ENCODE measurements around the gene MYCBPAP. TPM values are rescaled to one million over a fixed set of nuclear protein-coding genes. Genes with fewer than 3 reads are reported as not detected.
A peak's percentile ranks its signal among the peaks of the same experiment; 100 is the strongest.

MYCBPAP gene
- total RNA-seq, 2 donors from 2014 or later = 1.2 to 1.3 TPM

DNA sequence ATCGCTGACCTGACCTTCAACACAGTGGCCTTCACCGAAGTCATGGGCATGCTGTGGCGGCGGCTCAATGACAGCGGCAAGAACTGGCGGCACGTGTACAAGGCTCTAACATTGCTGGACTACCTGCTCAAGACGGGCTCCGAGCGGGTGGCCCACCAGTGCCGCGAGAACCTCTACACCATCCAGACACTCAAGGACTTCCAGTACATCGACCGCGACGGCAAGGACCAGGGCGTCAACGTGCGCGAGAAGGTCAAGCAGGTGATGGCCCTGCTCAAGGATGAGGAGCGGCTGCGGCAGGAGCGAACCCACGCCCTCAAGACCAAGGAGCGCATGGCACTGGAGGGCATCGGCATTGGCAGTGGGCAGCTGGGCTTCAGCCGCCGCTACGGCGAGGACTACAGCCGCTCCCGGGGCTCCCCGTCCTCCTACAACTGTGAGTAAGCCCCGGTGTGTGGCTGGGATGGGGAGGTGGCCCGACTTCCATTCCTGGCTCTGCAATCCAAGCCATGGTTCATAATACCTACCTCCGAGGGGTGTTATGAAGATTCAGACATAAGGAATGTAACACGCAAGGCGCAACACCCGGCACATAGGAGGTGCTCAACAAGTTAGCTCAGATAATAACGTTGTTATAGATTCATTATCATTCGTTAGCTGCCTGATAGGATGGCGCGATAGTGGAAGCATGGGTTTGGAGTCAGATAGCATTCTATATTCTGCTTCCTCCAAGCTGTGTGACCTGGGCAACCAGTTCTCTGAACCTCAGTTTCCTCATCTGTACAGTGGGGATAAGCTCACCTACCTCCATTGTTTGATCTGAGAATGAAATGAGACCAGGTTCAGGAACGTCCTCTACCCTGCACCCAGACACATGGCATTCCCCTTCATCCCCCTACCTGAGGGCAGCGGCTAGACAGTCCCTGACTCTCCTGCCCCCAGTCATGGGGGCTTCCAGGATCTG lies 28.7 kb downstream of the MYCBPAP start:
- Mint-ChIP-seq H3K36me3 (ENCODE audit: low read depth) (peaks cover 2% of the 10 kb centered on the region), H3K4me1 (peaks cover 16% of the 10 kb centered on the region), H3K27me3 (peaks cover 35% of the 10 kb centered on the region), H3K27ac (no peak overlapping the region), H3K4me3 (no peak overlapping the region)
- no peak for DNase-seq
- no peaks in the 10 kb centered on the region for H3K9me3 ChIP-seq (ENCODE audit: control insufficient read depth, low read length, poor library complexity, severe bottlenecking)
- ATAC-seq = no peak

DNA sequence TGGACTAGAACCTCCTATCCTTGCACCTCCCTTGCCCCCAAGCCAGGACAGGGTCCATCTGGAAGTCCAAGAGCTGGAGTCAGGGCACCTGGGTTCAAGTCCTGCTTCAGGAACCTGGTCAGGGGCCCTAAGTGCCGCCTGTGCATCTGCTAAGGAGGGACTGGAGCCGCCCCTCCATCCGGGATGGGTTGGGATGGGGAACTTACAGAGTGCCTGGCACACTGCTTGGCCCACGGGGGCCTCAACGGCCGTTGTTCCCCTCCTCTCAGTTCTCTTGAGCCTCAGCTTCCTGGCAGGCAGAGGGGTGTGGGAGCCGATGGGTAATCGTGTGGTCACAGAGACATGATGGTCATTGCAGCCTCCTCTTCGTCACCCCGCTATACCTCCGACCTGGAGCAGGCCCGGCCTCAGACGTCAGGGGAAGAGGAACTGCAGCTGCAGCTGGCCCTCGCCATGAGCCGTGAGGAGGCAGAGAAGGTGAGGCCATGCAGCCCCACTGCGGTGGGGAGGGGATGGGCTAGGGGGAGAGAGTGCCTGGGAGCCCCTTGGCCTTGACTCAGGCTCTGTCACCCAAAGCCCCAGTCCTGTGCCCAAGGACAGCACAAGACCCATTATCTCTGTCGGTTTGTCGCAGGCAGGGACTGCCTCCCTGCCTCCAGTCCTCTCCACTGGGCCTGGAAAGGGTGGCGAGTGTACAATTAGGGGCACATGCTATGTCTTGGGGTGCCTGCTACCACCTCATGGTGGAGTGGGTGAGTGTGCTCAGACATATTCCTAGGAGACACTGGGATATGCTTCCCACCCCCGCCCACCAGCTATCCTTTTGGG lies 29.7 kb downstream of the MYCBPAP start:
- Mint-ChIP-seq H3K27me3 (peaks cover 32% of the 10 kb centered on the region), H3K4me1 (peaks cover 20% of the 10 kb centered on the region), H3K4me3 (no peak overlapping the region), H3K36me3 (ENCODE audit: low read depth) (peaks cover 2% of the 10 kb centered on the region), H3K27ac (no peak overlapping the region)
- H3K9me3 ChIP-seq (ENCODE audit: control insufficient read depth, low read length, poor library complexity, severe bottlenecking) = no peaks in the 10 kb centered on the region
- DNase-seq (no peak), ATAC-seq (no peak)

DNA sequence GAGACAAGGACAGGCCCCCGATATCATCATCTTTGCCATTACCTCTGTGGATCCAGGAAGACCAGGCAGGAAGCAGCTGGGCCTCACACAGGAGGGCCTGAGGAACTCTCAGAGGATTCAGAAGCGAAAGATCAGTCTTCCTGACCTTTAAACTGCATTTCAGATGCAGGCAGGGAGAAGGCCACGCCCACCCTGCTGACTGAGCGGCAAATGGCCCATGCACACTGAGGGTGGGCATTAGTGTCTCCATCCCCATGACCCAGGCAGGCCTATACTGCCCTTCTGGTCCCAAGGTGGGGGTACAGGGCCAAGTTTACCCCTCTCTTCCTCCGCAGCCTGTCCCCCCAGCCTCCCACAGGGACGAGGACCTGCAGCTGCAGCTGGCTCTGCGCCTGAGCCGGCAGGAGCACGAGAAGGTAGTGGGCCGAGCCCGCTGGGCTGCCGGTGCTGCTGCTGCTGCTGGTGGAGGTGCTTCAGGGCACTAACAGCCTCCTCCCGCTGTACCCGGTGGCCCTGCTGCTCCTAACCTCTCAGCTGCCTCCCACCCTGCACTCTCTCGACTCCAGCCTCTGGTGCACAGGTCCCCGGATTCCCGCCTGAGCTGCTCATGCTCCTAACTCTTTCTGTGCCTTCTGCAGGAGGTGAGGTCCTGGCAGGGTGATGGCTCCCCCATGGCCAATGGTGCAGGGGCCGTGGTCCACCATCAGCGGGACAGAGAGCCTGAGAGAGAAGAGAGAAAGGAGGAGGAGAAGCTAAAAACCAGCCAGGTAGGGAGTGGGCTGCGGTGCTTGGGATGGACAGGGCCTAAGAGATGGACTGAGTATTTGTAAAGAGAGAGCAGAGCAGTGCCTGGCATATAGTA lies 30.5 kb downstream of the MYCBPAP start:
- Mint-ChIP-seq H3K36me3 (ENCODE audit: low read depth) (peaks cover 2% of the 10 kb centered on the region), H3K4me1 (peaks cover 14% of the 10 kb centered on the region), H3K4me3 (no peak overlapping the region), H3K27me3 (peaks cover 24% of the 10 kb centered on the region), H3K27ac (no peak overlapping the region)
- H3K9me3 ChIP-seq (ENCODE audit: control insufficient read depth, low read length, poor library complexity, severe bottlenecking) = no peaks in the 10 kb centered on the region
- DNase-seq (no peak), ATAC-seq (no peak)

DNA sequence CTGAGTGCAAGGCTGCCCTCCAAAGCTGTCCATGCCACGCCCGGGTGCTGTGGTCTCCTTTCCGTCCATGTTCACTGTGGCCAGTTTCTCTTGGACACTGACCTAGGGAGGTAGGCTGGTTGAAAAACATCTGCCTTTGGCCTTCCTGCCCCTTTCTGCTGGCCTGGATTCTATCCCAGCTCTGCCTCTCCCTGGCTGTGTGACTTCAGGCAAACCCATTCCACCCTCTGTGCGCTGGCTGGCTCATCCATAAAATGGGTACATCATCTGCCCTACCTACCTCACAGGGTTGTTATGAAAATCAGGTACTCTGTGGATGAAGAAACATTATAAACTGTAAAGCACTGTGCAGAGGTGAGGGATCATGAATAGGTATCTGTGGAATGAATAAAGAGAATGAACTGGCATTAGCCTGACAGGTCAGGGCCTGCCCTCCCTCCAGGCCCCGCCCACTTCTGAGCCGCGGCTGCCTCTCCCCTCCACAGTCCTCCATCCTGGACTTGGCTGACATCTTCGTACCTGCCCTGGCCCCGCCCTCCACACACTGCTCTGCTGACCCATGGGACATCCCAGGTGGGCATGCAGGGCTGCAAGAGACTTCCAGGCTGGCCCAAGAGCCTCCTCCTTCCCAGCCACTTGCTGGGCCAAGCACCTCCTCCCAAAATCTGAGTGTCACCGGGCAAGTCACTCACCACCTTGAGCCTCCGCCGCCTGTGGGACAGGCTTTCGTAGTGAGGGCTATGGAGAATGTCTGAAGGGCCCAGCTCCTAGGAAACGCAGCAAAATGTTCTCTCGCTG lies 31.7 kb downstream of the MYCBPAP start:
- Mint-ChIP-seq H3K4me3 (no peak overlapping the region), H3K27ac (no peak overlapping the region), H3K36me3 (ENCODE audit: low read depth) (peaks cover 2% of the 10 kb centered on the region), H3K4me1 (peaks cover 17% of the 10 kb centered on the region), H3K27me3 (peaks cover 25% of the 10 kb centered on the region)
- ATAC-seq (no peak), DNase-seq (no peak)
- no peaks in the 10 kb centered on the region for H3K9me3 ChIP-seq (ENCODE audit: control insufficient read depth, low read length, poor library complexity, severe bottlenecking)

DNA sequence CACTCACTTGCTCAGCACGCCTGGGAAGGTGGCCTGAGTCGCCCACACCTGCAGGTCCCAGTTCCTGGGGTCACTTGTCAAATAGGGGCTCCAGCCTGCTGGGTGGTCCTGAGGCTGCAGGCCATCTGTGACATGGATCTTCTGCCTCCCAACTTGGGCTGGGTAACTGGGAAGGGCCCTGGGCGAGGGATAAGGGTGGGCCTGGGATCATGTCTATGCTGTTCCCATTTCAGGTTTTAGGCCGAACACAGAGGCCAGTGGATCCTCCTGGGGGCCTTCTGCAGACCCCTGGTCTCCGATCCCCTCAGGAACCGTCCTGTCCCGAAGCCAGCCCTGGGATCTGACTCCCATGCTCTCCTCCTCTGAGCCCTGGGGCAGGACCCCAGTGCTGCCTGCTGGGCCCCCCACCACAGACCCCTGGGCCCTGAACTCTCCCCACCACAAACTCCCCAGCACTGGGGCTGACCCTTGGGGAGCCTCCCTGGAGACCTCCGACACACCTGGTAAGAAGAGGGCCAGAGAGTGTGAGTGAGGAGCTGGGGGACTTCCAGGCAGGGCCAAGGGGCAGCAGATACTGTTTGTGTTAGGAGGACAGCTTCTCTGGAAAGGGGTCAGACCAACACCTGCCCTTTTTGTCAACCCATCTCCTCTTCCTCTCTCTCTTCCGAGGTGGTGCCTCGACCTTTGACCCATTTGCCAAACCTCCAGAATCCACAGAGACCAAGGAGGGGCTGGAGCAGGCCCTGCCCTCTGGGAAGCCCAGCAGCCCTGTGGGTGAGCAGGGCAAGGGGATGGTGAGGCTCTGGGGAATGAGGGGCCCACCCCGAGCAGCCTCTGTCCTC lies 32.5 kb downstream of the MYCBPAP start:
- Mint-ChIP-seq H3K4me1 (peaks cover 17% of the 10 kb centered on the region), H3K27ac (no peak overlapping the region), H3K27me3 (peaks cover 19% of the 10 kb centered on the region), H3K36me3 (ENCODE audit: low read depth) (no peaks in the 10 kb centered on the region), H3K4me3 (peak overlapping the region; percentile 89)
- H3K9me3 ChIP-seq (ENCODE audit: control insufficient read depth, low read length, poor library complexity, severe bottlenecking) = no peaks in the 10 kb centered on the region
- ATAC-seq (no peak), DNase-seq (no peak)

DNA sequence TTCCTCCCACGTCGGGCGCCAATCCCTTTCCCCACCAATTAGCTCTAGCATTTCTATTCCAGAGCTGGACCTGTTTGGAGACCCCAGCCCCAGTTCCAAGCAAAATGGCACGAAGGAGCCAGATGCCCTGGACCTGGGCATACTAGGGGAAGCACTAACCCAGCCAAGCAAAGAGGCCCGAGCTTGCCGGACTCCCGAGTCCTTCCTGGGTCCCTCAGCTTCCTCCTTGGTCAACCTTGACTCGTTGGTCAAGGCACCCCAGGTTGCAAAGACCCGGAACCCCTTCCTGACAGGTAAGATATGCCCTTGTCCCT lies 33.1 kb downstream of the MYCBPAP start:
- peaks cover 17% of the 10 kb centered on the region for H3K4me1 Mint-ChIP-seq
- H3K27ac Mint-ChIP-seq = peak overlapping the region; percentile 54
- no peaks in the 10 kb centered on the region for H3K9me3 ChIP-seq (ENCODE audit: control insufficient read depth, low read length, poor library complexity, severe bottlenecking)
- peaks cover 13% of the 10 kb centered on the region for H3K27me3 Mint-ChIP-seq
- H3K4me3 Mint-ChIP-seq = peak overlapping the region; percentile 89
- no peak for ATAC-seq
- H3K36me3 Mint-ChIP-seq (ENCODE audit: low read depth) = no peaks in the 10 kb centered on the region
- no peak for DNase-seq

DNA sequence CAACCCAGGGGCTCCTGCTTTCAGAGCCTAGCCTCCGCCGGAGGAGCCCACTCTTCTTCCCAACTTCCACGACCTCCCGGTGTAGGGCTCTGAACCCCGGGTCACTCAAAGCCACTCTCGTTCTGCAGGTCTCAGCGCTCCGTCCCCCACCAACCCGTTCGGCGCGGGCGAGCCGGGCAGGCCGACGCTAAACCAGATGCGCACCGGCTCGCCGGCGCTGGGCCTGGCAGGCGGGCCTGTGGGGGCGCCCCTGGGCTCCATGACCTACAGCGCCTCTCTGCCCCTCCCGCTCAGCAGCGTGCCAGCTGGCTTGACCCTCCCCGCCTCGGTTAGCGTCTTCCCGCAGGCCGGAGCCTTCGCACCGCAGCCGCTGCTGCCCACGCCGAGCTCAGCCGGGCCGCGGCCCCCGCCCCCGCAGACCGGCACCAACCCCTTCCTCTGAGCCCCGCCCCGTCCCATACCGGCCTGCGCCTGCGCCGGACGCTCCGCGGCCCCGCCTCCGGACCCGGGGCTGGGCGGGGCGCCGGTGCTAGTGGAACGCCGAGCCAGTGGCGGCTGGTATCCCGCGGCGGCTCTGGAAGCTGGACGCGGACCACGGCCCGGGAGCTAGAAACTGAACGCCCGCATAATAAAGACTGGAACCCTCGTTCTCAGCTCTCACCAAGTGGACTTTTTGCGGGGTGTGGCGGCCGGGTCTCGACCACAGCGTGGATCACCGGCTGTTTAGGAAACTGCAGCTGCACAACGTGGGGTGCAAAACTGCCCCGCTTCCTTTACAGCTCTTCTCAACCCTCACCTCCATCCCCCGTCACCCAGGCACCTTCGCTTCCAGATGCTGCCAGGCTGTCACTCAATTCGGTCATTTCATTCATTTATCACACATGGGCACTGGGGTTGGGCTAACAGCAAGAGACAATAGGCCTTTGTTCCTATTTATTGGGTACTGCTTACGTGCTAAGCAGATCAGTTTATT lies 33.8 kb downstream of the MYCBPAP start:
- Mint-ChIP-seq H3K27ac (peak overlapping the region; percentile 54), H3K36me3 (ENCODE audit: low read depth) (no peaks in the 10 kb centered on the region), H3K4me1 (peaks cover 19% of the 10 kb centered on the region), H3K4me3 (peak overlapping the region; percentile 89), H3K27me3 (peaks cover 11% of the 10 kb centered on the region)
- DNase-seq (peak; percentile 73 to 81 (median 81)), ATAC-seq (peak; percentile 87)
- no peaks in the 10 kb centered on the region for H3K9me3 ChIP-seq (ENCODE audit: control insufficient read depth, low read length, poor library complexity, severe bottlenecking)

DNA sequence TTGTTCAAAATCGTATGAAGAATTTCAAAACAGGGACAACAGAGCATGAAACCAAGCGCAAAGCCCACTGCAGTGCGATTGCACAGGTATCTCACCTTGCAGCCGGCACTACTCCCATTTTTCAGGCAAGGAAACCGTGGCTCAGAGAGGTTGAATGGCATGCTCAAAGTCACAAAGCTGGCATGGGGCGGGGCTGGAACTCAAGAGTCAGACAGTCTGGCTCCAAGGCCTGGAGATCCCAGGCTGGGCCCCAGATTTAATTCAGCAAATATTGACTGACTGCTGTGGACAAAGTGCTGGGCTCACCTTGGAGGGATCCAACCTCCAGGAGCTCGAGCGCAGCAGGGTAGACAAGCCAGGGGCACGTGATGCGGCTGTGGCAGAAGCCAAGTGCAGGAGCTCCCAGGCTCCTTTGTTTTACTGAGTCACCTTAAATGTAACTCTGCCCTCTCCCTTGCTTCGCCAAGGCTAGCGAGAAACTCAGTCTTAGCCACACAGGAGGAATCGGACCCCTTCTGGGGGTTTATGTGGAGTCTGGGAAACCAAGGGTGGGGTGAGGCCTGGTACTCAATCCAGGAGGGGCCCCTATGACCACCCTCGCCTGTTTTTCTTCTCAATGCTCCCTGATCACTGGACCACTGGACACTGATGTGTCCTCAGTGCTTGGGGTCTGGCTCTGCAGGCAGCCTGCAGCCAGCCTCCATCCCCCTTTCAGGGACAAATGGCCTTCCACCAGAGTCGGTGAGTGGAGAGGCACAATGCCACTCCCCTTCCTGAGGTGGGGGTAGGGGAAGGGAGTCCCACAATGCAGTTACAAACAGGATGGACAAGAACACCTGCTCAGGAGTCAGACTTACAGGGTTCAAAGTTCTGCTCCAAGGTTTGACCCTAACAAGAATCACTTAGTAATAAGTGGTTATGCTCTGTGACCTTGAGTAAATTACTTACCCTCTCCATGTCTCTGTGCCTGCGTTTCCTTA lies 34.8 kb downstream of the MYCBPAP start:
- no peak for ATAC-seq
- no peaks in the 10 kb centered on the region for H3K9me3 ChIP-seq (ENCODE audit: control insufficient read depth, low read length, poor library complexity, severe bottlenecking)
- Mint-ChIP-seq H3K4me3 (peak overlapping the region; percentile 89), H3K27ac (peak overlapping the region; percentile 54), H3K4me1 (peaks cover 19% of the 10 kb centered on the region), H3K27me3 (peaks cover 11% of the 10 kb centered on the region), H3K36me3 (ENCODE audit: low read depth) (no peaks in the 10 kb centered on the region)
- no peak for DNase-seq

DNA sequence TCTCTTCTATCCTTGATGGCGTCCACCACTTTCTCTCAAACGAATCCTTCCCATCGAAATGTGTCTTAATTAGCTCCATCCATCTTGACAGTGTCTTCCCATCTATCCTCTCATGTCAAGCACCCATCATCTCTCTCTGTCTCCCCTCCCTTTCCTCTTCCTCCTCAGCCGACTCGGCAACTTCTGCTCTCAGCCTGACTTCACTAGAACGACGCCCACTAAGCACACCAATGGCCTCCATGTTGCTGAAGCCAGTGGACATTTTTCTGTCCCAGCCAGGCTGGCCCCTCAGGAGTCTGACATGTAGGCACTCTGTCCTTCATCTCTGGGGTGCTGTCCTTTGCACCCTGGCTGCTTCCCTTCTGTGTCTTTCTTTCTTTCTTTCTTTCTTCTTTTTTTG lies 36.3 kb downstream of the MYCBPAP start:
- peaks cover 11% of the 10 kb centered on the region for H3K27me3 Mint-ChIP-seq
- H3K9me3 ChIP-seq (ENCODE audit: control insufficient read depth, low read length, poor library complexity, severe bottlenecking) = no peaks in the 10 kb centered on the region
- peak overlapping the region; percentile 27 for H3K27ac Mint-ChIP-seq
- DNase-seq = no peak
- no peaks in the 10 kb centered on the region for H3K36me3 Mint-ChIP-seq (ENCODE audit: low read depth)
- no peak overlapping the region for H3K4me3 Mint-ChIP-seq
- H3K4me1 Mint-ChIP-seq = peaks cover 17% of the 10 kb centered on the region
- no peak for ATAC-seq

DNA sequence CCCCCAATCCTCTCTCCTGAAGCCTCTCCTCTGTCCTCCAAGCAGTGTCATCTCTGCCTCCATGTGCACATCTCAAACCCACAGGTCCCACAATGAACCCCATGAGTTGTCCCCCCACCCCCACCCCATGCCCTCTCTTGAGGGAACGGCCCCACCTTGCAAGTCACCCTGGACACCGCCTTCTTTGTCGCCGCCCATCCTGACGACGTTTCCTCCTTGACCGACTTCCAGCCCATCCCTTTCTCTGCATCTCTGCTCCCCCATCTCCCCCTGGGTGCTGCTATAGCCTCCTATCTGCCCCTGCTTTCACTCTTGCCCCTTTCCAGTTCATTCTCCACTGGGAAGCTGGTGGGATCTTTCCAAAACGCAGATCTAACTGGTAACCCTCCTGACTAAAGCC lies 37.1 kb downstream of the MYCBPAP start:
- no peaks in the 10 kb centered on the region for H3K9me3 ChIP-seq (ENCODE audit: control insufficient read depth, low read length, poor library complexity, severe bottlenecking)
- DNase-seq (no peak), ATAC-seq (no peak)
- H3K36me3 Mint-ChIP-seq (ENCODE audit: low read depth) = no peaks in the 10 kb centered on the region
- peaks cover 11% of the 10 kb centered on the region for H3K27me3 Mint-ChIP-seq
- no peak overlapping the region for H3K4me3 Mint-ChIP-seq
- no peak overlapping the region for H3K27ac Mint-ChIP-seq
- peaks cover 17% of the 10 kb centered on the region for H3K4me1 Mint-ChIP-seq

Measured in T-helper 17 cell (primary cell).